OCI-LY7 (cell line): Measurements from ENCODE around the gene CDKN2C. TPM values are rescaled to one million over a fixed set of nuclear protein-coding genes. Genes with fewer than 3 reads are reported as not detected.
A peak's percentile ranks its signal among the peaks of the same experiment; 100 is the strongest.

Experiments used
- BruUV-seq: library from RNA; stranded (reverse); fragments of 400-500 nt; replicated peaks from 2 replicates; lab custom pipeline; 2021; lab: Mats Ljungman, UMichigan
- CTCF ChIA-PET: fragments of 300-600 bp; sonication (Branson Sonifier 250); formaldehyde crosslinking; loops from one replicate; lab custom pipeline; 2022; ENCODE audit warnings: antibody characterized with exemption; ENCODE audit not compliant: unreplicated experiment; lab: Charles Lee
- POLR2A ChIA-PET: fragments of 300-600 bp; sonication (Branson Sonifier 250); formaldehyde crosslinking; loops from one replicate; lab custom pipeline; 2022; ENCODE audit warnings: antibody characterized with exemption; lab: Charles Lee
- DNase-seq: peaks from one replicate; pipeline ENCODE4 v3.0.0-alpha.2; 2015; ENCODE audit warnings: low spot score
- H2AFZ ChIP-seq: fragments of 200-600 bp; sonication (generic), shearing (Covaris generic); 2 replicates; pipeline ENCODE4 v1.6.1; 2014; ENCODE audit warnings: mild to moderate bottlenecking, antibody characterized with exemption, low read length, moderate library complexity
- H3K27ac ChIP-seq: fragments of 200-600 bp; sonication (generic); 2 replicates; pipeline ENCODE4 v1.5.1; 2014; ENCODE audit warnings: mixed run types, low read depth, mild to moderate bottlenecking, moderate library complexity, low read length, inconsistent platforms; ENCODE audit not compliant: poor library complexity, severe bottlenecking
- H3K36me3 ChIP-seq: fragments of 200-600 bp; sonication (generic); 2 replicates; pipeline ENCODE4 v1.6.1; 2014; ENCODE audit warnings: mild to moderate bottlenecking, antibody characterized with exemption, low read length, moderate library complexity, mixed read lengths; ENCODE audit not compliant: insufficient read depth
- H3K4me1 ChIP-seq: fragments of 200-600 bp; sonication (generic); 2 replicates; pipeline ENCODE4 v1.5.1; 2014; ENCODE audit warnings: mild to moderate bottlenecking, low read length; ENCODE audit not compliant: insufficient read depth, poor library complexity, severe bottlenecking
- H3K4me2 ChIP-seq: fragments of 200-600 bp; sonication (generic); 2 replicates; pipeline ENCODE4 v1.6.1; 2014; ENCODE audit warnings: mild to moderate bottlenecking, low read length
- H3K4me3 ChIP-seq: fragments of 200-600 bp; sonication (generic); 2 replicates; pipeline ENCODE4 v1.5.1; 2014; ENCODE audit warnings: mild to moderate bottlenecking, low read depth, low read length; ENCODE audit not compliant: poor library complexity, severe bottlenecking
- H3K79me2 ChIP-seq: fragments of 200-600 bp; sonication (generic); 2 replicates; pipeline ENCODE4 v1.6.1; 2016; ENCODE audit warnings: low read depth, mild to moderate bottlenecking, low read length, moderate library complexity, mixed read lengths; ENCODE audit not compliant: insufficient read depth
- H3K9me2 ChIP-seq: fragments of 200-600 bp; sonication (generic); 2 replicates; pipeline ENCODE4 v1.6.1; 2016; ENCODE audit warnings: mild to moderate bottlenecking, low read length, mixed read lengths; ENCODE audit not compliant: insufficient read depth
- H3K9me3 ChIP-seq: fragments of 200-600 bp; sonication (generic); 2 replicates; pipeline ENCODE4 v1.6.1; 2014; ENCODE audit warnings: mild to moderate bottlenecking, mixed run types, low read length, mixed read lengths
- H4K20me1 ChIP-seq: fragments of 200-600 bp; sonication (generic); 2 replicates; pipeline ENCODE4 v1.6.1; 2014; ENCODE audit warnings: mild to moderate bottlenecking, antibody characterized with exemption, low read length, moderate library complexity, mixed read lengths; ENCODE audit not compliant: insufficient read depth
- EZH2phosphoT487 ChIP-seq: fragments of 200-600 bp; sonication (generic); IDR thresholded peaks from 2 replicates; pipeline ENCODE4 v1.6.1; 2018; ENCODE audit warnings: low read depth, borderline replicate concordance, mild to moderate bottlenecking, mixed run types, antibody characterized with exemption, low read length, moderate library complexity, mixed read lengths
- intact Hi-C: fragments of 100-400 bp; cut with micrococcal nuclease; formaldehyde crosslinking; loops from one replicate; pipeline ENCODE4 v1.10.0; 2022; ENCODE audit not compliant: unreplicated experiment
- total RNA-seq, 2 experiments: library from RNA; depleted of rRNA in 1 of 2; stranded (reverse); fragments of >200 nt in 1 of 2; shearing (Covaris generic) in 1 of 2; gene quantifications; 2 replicates each; pipeline ENCODE4 v1.2.3, GENCODE V29; 2014 to 2022
- TF ChIP-seq, protein P1 (sequence below): fragments of 200-600 bp; sonication (generic); conservative IDR thresholded peaks from 2 replicates; pipeline ENCODE4 v1.5.1; 2014; ENCODE audit warnings: mild to moderate bottlenecking, antibody characterized with exemption, low read length, moderate library complexity, mixed read lengths

The CDKN2C gene
- total RNA-seq, 2 experiments from 2014 or later: 46.6 to 71.0 TPM

GRCh38 chr1:50967416-50968157 lies 2.5 kb upstream of the CDKN2C start:
- Histone ChIP-seq H2AFZ (peak overlapping the region; percentile 25; the same call in 1 of the 2 replicates), H3K9me3 (no peaks in the 10 kb centered on the region), H3K9me2 (no peaks in the 10 kb centered on the region), H3K79me2 (peaks cover 36% of the 10 kb centered on the region), H3K36me3 (peaks cover 10% of the 10 kb centered on the region; the same call in 1 of the 2 replicates), H4K20me1 (peaks cover 13% of the 10 kb centered on the region; the same call in 1 of the 2 replicates), H3K4me3 (peak overlapping the region; percentile 88), H3K27ac (peak overlapping the region; percentile 89), H3K4me2 (peak overlapping the region; percentile 83), H3K4me1 (peaks cover 16% of the 10 kb centered on the region)
- DNase-seq: peak; percentile 44
- TF ChIP-seq, protein P1, sequence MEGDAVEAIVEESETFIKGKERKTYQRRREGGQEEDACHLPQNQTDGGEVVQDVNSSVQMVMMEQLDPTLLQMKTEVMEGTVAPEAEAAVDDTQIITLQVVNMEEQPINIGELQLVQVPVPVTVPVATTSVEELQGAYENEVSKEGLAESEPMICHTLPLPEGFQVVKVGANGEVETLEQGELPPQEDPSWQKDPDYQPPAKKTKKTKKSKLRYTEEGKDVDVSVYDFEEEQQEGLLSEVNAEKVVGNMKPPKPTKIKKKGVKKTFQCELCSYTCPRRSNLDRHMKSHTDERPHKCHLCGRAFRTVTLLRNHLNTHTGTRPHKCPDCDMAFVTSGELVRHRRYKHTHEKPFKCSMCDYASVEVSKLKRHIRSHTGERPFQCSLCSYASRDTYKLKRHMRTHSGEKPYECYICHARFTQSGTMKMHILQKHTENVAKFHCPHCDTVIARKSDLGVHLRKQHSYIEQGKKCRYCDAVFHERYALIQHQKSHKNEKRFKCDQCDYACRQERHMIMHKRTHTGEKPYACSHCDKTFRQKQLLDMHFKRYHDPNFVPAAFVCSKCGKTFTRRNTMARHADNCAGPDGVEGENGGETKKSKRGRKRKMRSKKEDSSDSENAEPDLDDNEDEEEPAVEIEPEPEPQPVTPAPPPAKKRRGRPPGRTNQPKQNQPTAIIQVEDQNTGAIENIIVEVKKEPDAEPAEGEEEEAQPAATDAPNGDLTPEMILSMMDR: no peak; the same call in 1 of the 2 replicates
- no peak for TF ChIP-seq EZH2phosphoT487
- BruUV-seq: TSS peak; percentile 73
- ChIA-PET CTCF (no interaction called here), POLR2A (interaction anchor here (0.6 to 4.0 kb wide), 2 partner anchors 11 to 895 kb away, joined by 4 to 37 read pairs; no protein-coding TSS in a partner anchor)
- intact Hi-C loops: loop anchor here (1.0 to 10.0 kb wide), 4 partner anchors 7 to 907 kb away; partner anchors contain the start of genes EPS15, FAF1 and NRDC

DNA sequence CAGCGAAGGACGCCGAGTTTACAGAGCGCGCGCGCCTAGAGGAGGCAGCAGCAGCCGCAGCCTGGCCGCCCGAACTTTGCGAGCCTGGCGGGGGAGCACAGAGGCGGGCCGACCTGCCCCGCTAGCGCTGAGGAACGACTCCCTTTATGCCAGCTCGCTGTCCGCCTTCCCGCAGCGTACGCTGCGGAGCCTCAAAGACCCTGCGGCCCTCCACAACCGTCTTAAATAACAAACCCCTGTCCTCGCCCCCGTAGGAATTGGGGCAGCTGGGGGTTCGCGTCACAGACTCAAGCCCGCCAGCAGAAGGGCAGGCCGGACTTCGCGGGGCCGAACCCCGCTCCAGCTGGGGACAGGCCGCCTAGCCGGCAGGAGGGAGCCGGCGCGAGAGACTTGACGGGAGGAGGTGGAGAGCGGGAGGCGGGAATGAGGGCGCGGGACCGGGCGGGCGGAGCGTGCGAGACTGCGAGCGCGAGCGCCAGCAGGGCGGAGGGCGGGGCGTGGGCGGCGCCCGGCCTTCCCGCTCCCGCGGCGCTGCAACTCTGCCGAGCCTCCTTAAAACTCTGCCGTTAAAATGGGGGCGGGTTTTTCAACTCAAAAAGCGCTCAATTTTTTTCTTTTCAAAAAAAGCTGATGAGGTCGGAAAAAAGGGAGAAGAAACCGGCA lies 1.8 kb upstream of the CDKN2C start:
- Histone ChIP-seq H3K79me2 (peaks cover 43% of the 10 kb centered on the region), H2AFZ (peak overlapping the region; percentile 70), H3K9me2 (no peaks in the 10 kb centered on the region), H3K36me3 (peaks cover 17% of the 10 kb centered on the region; the same call in 1 of the 2 replicates), H3K9me3 (no peaks in the 10 kb centered on the region), H3K4me3 (peak overlapping the region; percentile 88), H3K4me1 (peaks cover 23% of the 10 kb centered on the region), H3K27ac (peak overlapping the region; percentile 89), H4K20me1 (peaks cover 18% of the 10 kb centered on the region; the same call in 1 of the 2 replicates), H3K4me2 (peak overlapping the region; percentile 83)
- ChIA-PET POLR2A (interaction anchor here (1.0 to 4.0 kb wide), 5 partner anchors 8 to 78 kb away, joined by 4 to 37 read pairs (median 16); partner anchors contain the start of gene FAF1), CTCF (no interaction called here)
- TF ChIP-seq, protein P1: peak; percentile 65
- no peak for TF ChIP-seq EZH2phosphoT487
- DNase-seq: peak; percentile 91
- no TSS peak for BruUV-seq
- intact Hi-C loops: loop anchor here (1.0 to 10.0 kb wide), 4 partner anchors 8 to 907 kb away; partner anchors contain the start of genes EPS15, FAF1 and NRDC
